Thyroid gland (tissue), 4 donors: ENCODE measurements around the gene PITRM1.

Experiments
- CTCF ChIP-seq, 6 experiments: fragments of 200-600 bp in 3 of 6; fragments of 450-650 bp in 3 of 6; sonication (generic) in 3 of 6; IDR thresholded peaks; one replicate each; pipeline ENCODE4 v1.5.1; 2016 to 2019; ENCODE audit warnings: antibody characterized with exemption in 6 of 6, mild to moderate bottlenecking in 2 of 6, inconsistent platforms in 1 of 6, moderate library complexity in 1 of 6
- POLR2A ChIP-seq, 2 donors: fragments of 450-650 bp; IDR thresholded peaks; one replicate each; pipeline ENCODE4 v1.6.1; 2017; ENCODE audit warnings: antibody characterized with exemption in 2 of 2, mild to moderate bottlenecking in 2 of 2, moderate library complexity in 1 of 2

- TF ChIP-seq CTCF (IDR thresholded peaks at IDR 0.05) (no peak), POLR2A (IDR thresholded peaks at IDR 0.05) (no peak)
Observed at GRCh38 chr10:3108575-3109105, 63.9 kb downstream of the PITRM1 start.
